HCT116 (cell line): ENCODE measurements around the gene PLSCR5. TPM values are rescaled to one million over a fixed set of nuclear protein-coding genes. Genes with fewer than 3 reads are reported as not detected.

Experiments used
- ATAC-seq: fragments of 200-7000 bp; cut with Tn5 transposase; 2 replicates; pipeline ENCODE4 v1.9.1; 2020; ENCODE audit warnings: mild to moderate bottlenecking, moderate library complexity
- BruUV-seq: library from RNA; stranded (reverse); fragments of 400-500 nt; replicated peaks from 2 replicates; lab custom pipeline; 2021; lab: Mats Ljungman, UMichigan
- CTCF ChIA-PET: fragments of 300-600 bp; sonication (Branson Sonifier 250); formaldehyde crosslinking; loops from one replicate; lab custom pipeline; 2021; ENCODE audit warnings: antibody characterized with exemption; lab: Charles Lee
- POLR2A ChIA-PET: fragments of 300-600, 350-600 bp; sonication (Branson Sonifier 250); formaldehyde crosslinking; loops from one replicate; lab custom pipeline; 2021; ENCODE audit warnings: antibody characterized with exemption; lab: Charles Lee
- RAD21 ChIA-PET, 2 experiments: fragments of 300-600 bp; sonication (Branson Sonifier 250); formaldehyde crosslinking; loops; one replicate each; lab custom pipeline; 2023; ENCODE audit warnings: low total read pairs in 2 of 2; ENCODE audit not compliant: uncharacterized antibody in 2 of 2, unreplicated experiment in 2 of 2, low non-redundant PET in 1 of 2; lab: Charles Lee
- DNase-seq: peaks from one replicate; pipeline ENCODE4 v3.0.0-alpha.2; 2010; ENCODE audit warnings: low read depth, low spot score
- H2AFZ ChIP-seq: fragments of 200-600 bp; shearing (Covaris generic), sonication (generic); 2 replicates; pipeline ENCODE4 v1.6.1; 2017; ENCODE audit warnings: low read depth, mixed run types, mixed read lengths, antibody characterized with exemption, low read length; ENCODE audit not compliant: poor library complexity, severe bottlenecking
- H3K27ac ChIP-seq: 2 replicates; pipeline ENCODE4 v1.5.1; 2012; ENCODE audit warnings: low read depth, low read length
- H3K27me3 ChIP-seq: fragments of 200-600 bp; sonication (generic); 2 replicates; pipeline ENCODE4 v1.6.1; 2016; ENCODE audit warnings: mixed run types, low read length, mixed read lengths; ENCODE audit not compliant: insufficient read depth
- H3K36me3 ChIP-seq, 2 experiments: fragments of 200-500 bp in 1 of 2; fragments of 200-600 bp in 1 of 2; sonication (Bioruptor generic) in 1 of 2; sonication (generic) in 1 of 2; 2 replicates each; pipeline versions ENCODE4 v1.5.1 to v1.6.1; 2014 to 2016; ENCODE audit warnings: low read length in 2 of 2, inconsistent platforms in 1 of 2, mixed read lengths in 1 of 2, mixed run types in 1 of 2; ENCODE audit not compliant: insufficient read depth in 2 of 2, control insufficient read depth in 1 of 2
- H3K4me1 ChIP-seq, 2 experiments: fragments of 200-600 bp in 1 of 2; sonication (generic) in 1 of 2; 2 replicates each; pipeline versions ENCODE4 v1.5.1 to v1.6.1; 2012 to 2017; ENCODE audit warnings: low read length in 2 of 2, inconsistent platforms in 1 of 2, mild to moderate bottlenecking in 1 of 2, mixed read lengths in 1 of 2, mixed run types in 1 of 2, moderate library complexity in 1 of 2; ENCODE audit not compliant: insufficient read depth in 2 of 2, control insufficient read depth in 1 of 2
- H3K4me2 ChIP-seq: fragments of 200-600 bp; sonication (generic); 2 replicates; pipeline ENCODE4 v1.6.1; 2017; ENCODE audit warnings: mixed run types, low read length, mixed read lengths
- H3K4me3 ChIP-seq, 2 experiments: fragments of 200-600 bp in 1 of 2; sonication (generic) in 1 of 2; replicated peaks in 1 of 2; 2 replicates each; pipeline ENCODE4 v1.5.1; 2011 to 2016; ENCODE audit warnings: low read length in 2 of 2, control low read depth in 1 of 2, low read depth in 1 of 2, mild to moderate bottlenecking in 1 of 2, mixed read lengths in 1 of 2, mixed run types in 1 of 2
- H3K79me2 ChIP-seq: fragments of 200-600 bp; sonication (generic); 2 replicates; pipeline ENCODE4 v1.6.1; 2017; ENCODE audit warnings: mild to moderate bottlenecking, mixed run types, low read length, moderate library complexity, mixed read lengths; ENCODE audit not compliant: insufficient read depth
- H3K9ac ChIP-seq: fragments of 200-600 bp; sonication (generic); 2 replicates; pipeline ENCODE4 v1.6.1; 2016; ENCODE audit warnings: low read length, mixed read lengths
- H3K9me2 ChIP-seq: fragments of 200-600 bp; sonication (generic), shearing (Covaris generic); 2 replicates; pipeline ENCODE4 v1.6.1; 2017; ENCODE audit warnings: mixed run types, mild to moderate bottlenecking, moderate library complexity; ENCODE audit not compliant: insufficient read depth
- H3K9me3 ChIP-seq, 2 experiments: fragments of 200-500 bp in 1 of 2; fragments of 200-600 bp in 1 of 2; sonication (Bioruptor generic) in 1 of 2; sonication (generic) in 1 of 2; 2 replicates each; pipeline ENCODE4 v1.6.1; 2014 to 2017; ENCODE audit warnings: low read length in 2 of 2, mixed read lengths in 2 of 2, inconsistent platforms in 1 of 2, low read depth in 1 of 2, mild to moderate bottlenecking in 1 of 2, mixed run types in 1 of 2, moderate library complexity in 1 of 2; ENCODE audit not compliant: control insufficient read depth in 1 of 2, insufficient read depth in 1 of 2
- H4K20me1 ChIP-seq: fragments of 200-600 bp; sonication (generic), shearing (Covaris generic); 2 replicates; pipeline ENCODE4 v1.6.1; 2017; ENCODE audit warnings: mixed run types, mild to moderate bottlenecking, moderate library complexity; ENCODE audit not compliant: insufficient read depth
- CBX3 ChIP-seq: IDR thresholded peaks from 2 replicates; pipeline ENCODE4 v1.6.1; 2012; ENCODE audit warnings: low read depth
- CEBPB ChIP-seq: IDR thresholded peaks from 2 replicates; pipeline ENCODE4 v1.6.1; 2012; ENCODE audit warnings: low read depth
- EGR1 ChIP-seq: IDR thresholded peaks from 2 replicates; pipeline ENCODE4 v1.6.1; 2012; ENCODE audit warnings: low read depth
- EZH2 ChIP-seq: fragments of 200-600 bp; sonication (generic); IDR thresholded peaks from 2 replicates; pipeline ENCODE4 v1.6.1; 2017; ENCODE audit warnings: antibody characterized with exemption, mixed run types
- JUND ChIP-seq: IDR thresholded peaks from 2 replicates; pipeline ENCODE4 v1.6.1; 2012
- RAD21 ChIP-seq: IDR thresholded peaks from 2 replicates; pipeline ENCODE4 v1.6.1; 2012; ENCODE audit warnings: low read depth, mild to moderate bottlenecking
- SIN3A ChIP-seq: IDR thresholded peaks from 2 replicates; pipeline ENCODE4 v1.6.1; 2012; ENCODE audit warnings: low read depth
- SRF ChIP-seq: IDR thresholded peaks from 2 replicates; pipeline ENCODE4 v1.6.1; 2012; ENCODE audit warnings: low read depth
- ZNF274 ChIP-seq: fragments of 200-500 bp; sonication (Bioruptor generic); IDR thresholded peaks from 2 replicates; pipeline ENCODE4 v1.6.1; 2014; ENCODE audit warnings: mild to moderate bottlenecking, low read depth, low read length, inconsistent platforms
- intact Hi-C: fragments of 100-400 bp; cut with micrococcal nuclease; formaldehyde crosslinking; loops from 2 replicates; pipeline ENCODE4 v1.10.0; 2022
- total RNA-seq: library from RNA; stranded (reverse); gene quantifications from one replicate; pipeline ENCODE4 v1.2.1, GENCODE V29; 2021; ENCODE audit not compliant: unreplicated experiment
- TF ChIP-seq, protein P1 (sequence below), 3 experiments: fragments of 200-600 bp in 1 of 3; sonication (generic) in 1 of 3; IDR thresholded peaks in 2 of 3; conservative IDR thresholded peaks in 1 of 3; 2 replicates each; pipeline ENCODE4 v1.5.1; 2012 to 2017; ENCODE audit warnings: low read depth in 2 of 3, low read length in 2 of 3, antibody characterized with exemption in 1 of 3, borderline replicate concordance in 1 of 3, control low read depth in 1 of 3, mild to moderate bottlenecking in 1 of 3, mixed read lengths in 1 of 3, mixed run types in 1 of 3, moderate library complexity in 1 of 3; ENCODE audit not compliant: insufficient read depth in 1 of 3
- TF ChIP-seq, protein P2 (sequence below): IDR thresholded peaks from 2 replicates; pipeline ENCODE4 v1.6.1; 2012

PLSCR5 gene
- total RNA-seq, 1 experiment from 2014 or later: not detected

DNA sequence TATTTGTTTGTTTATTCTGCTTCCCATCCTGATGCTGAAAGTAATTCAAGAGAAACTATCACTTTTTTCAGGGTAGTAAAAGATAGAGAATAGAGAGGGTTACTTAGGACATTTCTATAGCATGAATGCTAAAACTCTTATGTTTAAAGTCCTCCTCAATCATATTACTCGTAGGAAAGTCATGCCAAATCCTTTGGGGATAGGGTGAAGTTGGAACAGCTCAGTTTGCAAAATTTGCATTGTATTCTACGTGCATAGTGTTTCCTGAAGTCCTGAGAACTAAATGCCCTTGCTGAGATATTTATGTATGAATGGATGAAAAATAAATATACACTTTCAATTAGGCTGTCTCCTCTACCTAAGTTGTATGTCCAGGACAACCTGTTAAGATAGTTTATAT is 14.6 kb downstream of the PLSCR5 start:
- H4K20me1 ChIP-seq: no peaks in the 10 kb centered on the region
- no peaks in the 10 kb centered on the region for H3K27me3 ChIP-seq
- H3K27ac ChIP-seq: no peak overlapping the region
- TF ChIP-seq JUND: no peak
- TF ChIP-seq CBX3: no peak
- no peak for TF ChIP-seq SIN3A
- no peak for TF ChIP-seq ZNF274
- TF ChIP-seq SRF: no peak
- ChIA-PET RAD21 (no interaction called here), POLR2A (no interaction called here), CTCF (interaction anchor here (0.6 to 4.7 kb wide), 8 partner anchors 8 to 525 kb away, joined by 3 to 37 read pairs (median 4); no protein-coding TSS in a partner anchor)
- BruUV-seq: no TSS peak
- H2AFZ ChIP-seq: peak overlapping the region; percentile 85
- no peak overlapping the region for H3K4me2 ChIP-seq
- no peak overlapping the region for H3K4me3 ChIP-seq
- no peaks in the 10 kb centered on the region for H3K79me2 ChIP-seq
- ATAC-seq (no peak), DNase-seq (no peak)
- intact Hi-C loops: loop anchor here (1.0 to 10.0 kb wide), 3 partner anchors 51 to 1874 kb away; no protein-coding TSS in a partner anchor
- no peak overlapping the region for H3K9ac ChIP-seq
- no peaks in the 10 kb centered on the region for H3K9me2 ChIP-seq
- no peaks in the 10 kb centered on the region for H3K36me3 ChIP-seq
- no peaks in the 10 kb centered on the region for H3K4me1 ChIP-seq
- H3K9me3 ChIP-seq: no peaks in the 10 kb centered on the region

DNA sequence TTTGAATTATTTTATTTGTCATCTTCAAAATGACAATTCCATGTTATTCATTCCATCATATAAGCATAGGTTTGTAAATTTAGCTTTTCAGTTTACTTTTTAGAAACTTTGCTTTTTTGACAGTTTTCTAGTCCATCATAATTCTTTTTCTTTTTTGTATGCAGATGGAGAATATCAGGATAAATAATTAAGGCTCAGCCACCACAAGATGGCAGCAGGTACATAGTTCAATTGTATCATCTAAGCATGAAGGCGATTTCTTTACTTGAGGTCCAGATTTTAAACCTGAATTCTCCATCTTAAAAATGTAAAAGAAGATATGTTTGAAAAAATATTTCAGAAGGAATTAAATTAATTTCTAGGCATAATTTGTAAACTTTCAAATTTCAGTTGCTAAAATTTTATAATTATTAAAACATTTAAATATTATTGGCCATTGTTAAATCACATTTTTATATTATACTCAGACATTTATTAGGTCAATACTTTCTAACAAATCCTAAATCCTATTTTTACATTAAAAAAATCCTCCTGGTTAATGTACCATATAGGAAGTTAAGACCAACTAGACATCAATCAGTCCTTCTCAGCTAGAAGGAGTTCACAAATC is 15.1 kb downstream of the PLSCR5 start:
- Histone ChIP-seq H2AFZ (peak overlapping the region; percentile 85), H3K9me2 (no peaks in the 10 kb centered on the region), H3K36me3 (no peaks in the 10 kb centered on the region), H3K4me3 (no peak overlapping the region), H3K9ac (no peak overlapping the region), H4K20me1 (no peaks in the 10 kb centered on the region), H3K4me1 (no peaks in the 10 kb centered on the region), H3K79me2 (no peaks in the 10 kb centered on the region), H3K27ac (no peak overlapping the region), H3K27me3 (no peaks in the 10 kb centered on the region), H3K9me3 (no peaks in the 10 kb centered on the region), H3K4me2 (no peak overlapping the region)
- ChIA-PET POLR2A (no interaction called here), CTCF (interaction anchor here (1.3 to 4.7 kb wide), 7 partner anchors 9 to 524 kb away, joined by 3 to 37 read pairs (median 4); no protein-coding TSS in a partner anchor), RAD21 (no interaction called here)
- intact Hi-C loops: loop anchor here (1.0 to 10.0 kb wide), 3 partner anchors 51 to 1875 kb away; no protein-coding TSS in a partner anchor
- BruUV-seq: no TSS peak
- TF ChIP-seq EGR1 (no peak), CEBPB (no peak), EZH2 (no peak), CBX3 (peak; percentile 40; the same call in 1 of the 2 replicates), RAD21 (peak; percentile 71)
- TF ChIP-seq, protein P1, sequence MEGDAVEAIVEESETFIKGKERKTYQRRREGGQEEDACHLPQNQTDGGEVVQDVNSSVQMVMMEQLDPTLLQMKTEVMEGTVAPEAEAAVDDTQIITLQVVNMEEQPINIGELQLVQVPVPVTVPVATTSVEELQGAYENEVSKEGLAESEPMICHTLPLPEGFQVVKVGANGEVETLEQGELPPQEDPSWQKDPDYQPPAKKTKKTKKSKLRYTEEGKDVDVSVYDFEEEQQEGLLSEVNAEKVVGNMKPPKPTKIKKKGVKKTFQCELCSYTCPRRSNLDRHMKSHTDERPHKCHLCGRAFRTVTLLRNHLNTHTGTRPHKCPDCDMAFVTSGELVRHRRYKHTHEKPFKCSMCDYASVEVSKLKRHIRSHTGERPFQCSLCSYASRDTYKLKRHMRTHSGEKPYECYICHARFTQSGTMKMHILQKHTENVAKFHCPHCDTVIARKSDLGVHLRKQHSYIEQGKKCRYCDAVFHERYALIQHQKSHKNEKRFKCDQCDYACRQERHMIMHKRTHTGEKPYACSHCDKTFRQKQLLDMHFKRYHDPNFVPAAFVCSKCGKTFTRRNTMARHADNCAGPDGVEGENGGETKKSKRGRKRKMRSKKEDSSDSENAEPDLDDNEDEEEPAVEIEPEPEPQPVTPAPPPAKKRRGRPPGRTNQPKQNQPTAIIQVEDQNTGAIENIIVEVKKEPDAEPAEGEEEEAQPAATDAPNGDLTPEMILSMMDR (IDR thresholded peaks at IDR 0.05 in 2 of 3, conservative IDR thresholded peaks at IDR 0.05 in 1 of 3; ENCODE audit: borderline replicate concordance in 1 of 3, insufficient read depth in 1 of 3, low read depth in 2 of 3, low read length in 2 of 3): peak; percentile 47 to 68 (median 63); a peak in 5 of 6 replicates
- TF ChIP-seq, protein P2, sequence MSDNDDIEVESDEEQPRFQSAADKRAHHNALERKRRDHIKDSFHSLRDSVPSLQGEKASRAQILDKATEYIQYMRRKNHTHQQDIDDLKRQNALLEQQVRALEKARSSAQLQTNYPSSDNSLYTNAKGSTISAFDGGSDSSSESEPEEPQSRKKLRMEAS: peak; percentile 16; the same call in 1 of the 2 replicates
- DNase-seq (peak; percentile 27), ATAC-seq (no peak; the same call in 1 of the 2 replicates)
